GM20000 (cell line): ENCODE results near the gene MAD1L1.
"Not testable (repeated sequence)": the region's sequence is repeated elsewhere in the genome, so short reads cannot be mapped to it uniquely, and the experiment has no call there.

Source experiments
- DNase-seq: peaks from one replicate; pipeline ENCODE4 v3.0.0; 2012; ENCODE audit warnings: low spot score
- CTCF ChIP-seq: IDR thresholded peaks from 2 replicates; pipeline ENCODE4 v1.5.1; 2012; ENCODE audit warnings: mild to moderate bottlenecking, control low read depth; ENCODE audit errors: extremely low read depth, missing control alignments

The MAD1L1 gene

GRCh38 chr7:1996816-1997215 is 235.9 kb downstream of the MAD1L1 start:
- no peak for DNase-seq
- no peak for TF ChIP-seq CTCF

- not testable (repeated sequence) for DNase-seq
Measured at GRCh38 chr7:1995911-1996420, 236.8 kb downstream of the MAD1L1 start.

DNA sequence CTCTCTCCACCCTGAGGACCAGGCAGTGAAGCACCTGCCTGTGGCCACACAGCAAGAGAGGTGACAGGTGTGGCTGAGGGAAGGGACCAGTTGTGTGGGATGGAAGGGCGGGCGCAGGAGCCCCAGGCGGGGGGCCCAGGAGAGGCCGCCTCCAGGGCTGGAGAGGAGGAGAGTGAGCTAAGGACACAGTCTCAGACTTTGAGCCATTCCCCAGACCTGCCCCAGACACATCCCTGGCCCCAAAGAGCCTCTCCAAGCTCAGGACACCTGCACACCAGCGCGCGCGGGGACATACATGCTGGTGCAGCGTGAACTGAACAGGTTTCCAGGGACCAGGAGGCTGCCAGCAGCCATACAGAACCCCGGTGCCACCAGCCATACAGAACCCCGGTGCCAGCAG is 237.3 kb downstream of the MAD1L1 start:
- TF ChIP-seq CTCF, result no peak
- no peak for DNase-seq

- DNase-seq, result no peak
- TF ChIP-seq CTCF, result no peak
Measured at GRCh38 chr7:1994931-1995330, 237.8 kb downstream of the MAD1L1 start.

DNA sequence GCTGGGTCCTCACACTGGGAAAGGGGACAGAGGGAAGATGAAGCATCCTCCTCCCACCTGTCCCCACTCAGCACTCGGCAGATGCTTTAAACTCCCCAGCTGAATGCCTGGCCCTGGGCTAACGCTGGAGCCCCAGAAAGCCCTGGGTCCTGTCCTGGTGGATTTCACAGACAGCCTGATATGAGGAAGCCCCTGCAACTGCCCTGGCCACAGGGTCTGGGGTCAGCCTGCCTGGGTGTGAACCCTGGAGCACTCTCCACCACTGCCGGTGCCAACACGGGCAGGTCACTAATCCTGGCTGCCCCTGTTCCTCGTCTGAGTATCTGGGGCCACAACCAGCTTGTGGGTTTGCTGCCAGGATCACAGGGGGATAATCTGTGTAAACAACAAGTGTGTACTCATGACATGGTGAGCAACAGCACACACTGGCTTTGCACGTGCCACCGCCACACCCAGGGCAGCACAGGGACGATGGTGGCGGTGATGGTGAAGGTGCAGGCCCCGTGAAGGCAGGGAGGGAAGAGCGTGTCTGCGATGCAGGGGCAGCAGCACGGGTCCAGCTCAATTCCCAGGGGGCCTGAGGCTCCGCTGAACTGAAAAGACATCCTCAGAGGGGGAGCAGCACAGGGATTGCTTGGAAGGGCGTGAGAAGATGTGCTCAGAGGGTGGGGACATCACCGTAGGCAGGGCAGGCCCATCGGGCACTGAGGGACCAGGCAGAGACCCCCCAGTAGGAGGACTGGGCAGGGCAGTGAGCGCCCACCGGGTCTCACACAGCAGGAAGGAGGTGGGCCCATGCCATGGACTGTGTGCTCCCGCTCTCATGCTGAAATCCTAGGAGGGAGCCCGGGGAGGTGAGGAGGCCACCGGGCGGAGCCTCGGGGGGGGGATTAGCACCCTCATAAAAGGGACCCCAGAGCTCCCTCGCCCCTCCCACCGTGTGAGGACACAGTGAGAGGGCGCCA is 238.7 kb downstream of the MAD1L1 start:
- DNase-seq, result no peak

DNA sequence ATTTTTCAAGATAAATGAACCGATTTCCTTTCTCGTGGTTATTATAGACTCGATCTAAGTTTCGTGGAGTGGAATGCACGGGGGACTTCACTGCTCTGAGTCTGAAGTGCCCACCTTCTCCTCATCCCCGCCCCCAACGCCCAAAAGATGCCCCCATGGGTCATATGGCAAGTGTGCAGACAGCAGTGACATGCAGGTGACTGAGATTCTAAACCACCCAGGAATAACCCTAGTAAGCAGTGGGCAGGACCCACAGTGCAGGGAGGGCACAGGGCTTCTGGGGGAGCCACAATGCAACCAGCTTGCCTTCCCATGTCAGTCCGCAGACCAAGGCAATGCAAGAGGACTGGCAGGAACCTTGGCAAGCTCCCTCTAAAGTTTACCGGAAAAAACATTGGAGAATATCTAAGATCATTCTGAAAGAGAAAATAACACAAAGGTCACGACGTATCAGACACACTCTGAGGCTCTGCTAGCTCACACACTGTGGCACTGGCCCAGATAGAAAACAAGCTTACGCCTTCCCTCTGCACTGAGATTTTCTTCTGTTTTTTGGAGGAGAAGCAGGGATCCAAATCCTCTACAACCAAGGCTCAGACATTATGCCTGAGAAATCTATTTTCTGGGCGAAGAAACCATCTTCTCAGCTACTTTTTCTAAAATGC is 239.6 kb downstream of the MAD1L1 start:
- no peak for DNase-seq

More for the DNA sequence above, 238.7 kb downstream of the MAD1L1 start:
- no peak for TF ChIP-seq CTCF

GRCh38 chr7:1992554-1992953 is 240.2 kb downstream of the MAD1L1 start:
- no peak for DNase-seq
- TF ChIP-seq CTCF, result no peak

More for the DNA sequence above, 239.6 kb downstream of the MAD1L1 start:
- TF ChIP-seq CTCF, result no peak
